Muscle layer of colon (tissue), 2 donors: ENCODE data around the gene MRPS15.
"Not testable (repeated sequence)": the region's sequence is repeated elsewhere in the genome, so short reads cannot be mapped to it uniquely, and the experiment has no call there.

Experiments used
- H3K27ac ChIP-seq: one replicate; pipeline ENCODE4 v1.7.0; 2013; ENCODE audit warnings: low read depth, mild to moderate bottlenecking, low read length, moderate library complexity
- H3K27me3 ChIP-seq, 2 donors: one replicate each; pipeline ENCODE4 v1.7.0; 2013; ENCODE audit warnings: low read length in 2 of 2, mild to moderate bottlenecking in 2 of 2; ENCODE audit not compliant: insufficient read depth in 2 of 2, control insufficient read depth in 1 of 2
- H3K36me3 ChIP-seq: one replicate; pipeline ENCODE4 v1.7.0; 2013; ENCODE audit warnings: mild to moderate bottlenecking, low read length; ENCODE audit not compliant: insufficient read depth
- H3K4me1 ChIP-seq: one replicate; pipeline ENCODE4 v1.7.0; 2013; ENCODE audit warnings: mild to moderate bottlenecking, low read length; ENCODE audit not compliant: insufficient read depth
- H3K4me3 ChIP-seq, 2 donors: one replicate each; pipeline ENCODE4 v1.7.0; 2013; ENCODE audit warnings: low read length in 2 of 2, low read depth in 1 of 2, mild to moderate bottlenecking in 1 of 2, moderate library complexity in 1 of 2
- H3K9ac ChIP-seq: one replicate; pipeline ENCODE4 v1.7.0; 2013; ENCODE audit warnings: low read length
- H3K9me3 ChIP-seq: one replicate; pipeline ENCODE4 v1.7.0; 2013; ENCODE audit warnings: mild to moderate bottlenecking, low read length
- donor health status: abdominal sarcoma.
- donor health status: Adenocarcinoma of cecum.

Gene MRPS15

GRCh38 chr1:36481771-36482723, 17.9 kb upstream of the MRPS15 start:
- Histone ChIP-seq H3K4me3 (no peak overlapping the region), H3K4me1 (no peaks in the 10 kb centered on the region), H3K27ac (no peak overlapping the region), H3K27me3 (no peaks in the 10 kb centered on the region), H3K9ac (no peak overlapping the region), H3K36me3 (no peaks in the 10 kb centered on the region), H3K9me3 (no peaks in the 10 kb centered on the region)

GRCh38 chr1:36481091-36481490, 16.9 kb upstream of the MRPS15 start:
- Histone ChIP-seq H3K4me1 (no peaks in the 10 kb centered on the region), H3K9ac (no peak overlapping the region), H3K27ac (no peak overlapping the region), H3K36me3 (no peaks in the 10 kb centered on the region), H3K27me3 (no peaks in the 10 kb centered on the region), H3K9me3 (no peaks in the 10 kb centered on the region), H3K4me3 (no peak overlapping the region)

DNA sequence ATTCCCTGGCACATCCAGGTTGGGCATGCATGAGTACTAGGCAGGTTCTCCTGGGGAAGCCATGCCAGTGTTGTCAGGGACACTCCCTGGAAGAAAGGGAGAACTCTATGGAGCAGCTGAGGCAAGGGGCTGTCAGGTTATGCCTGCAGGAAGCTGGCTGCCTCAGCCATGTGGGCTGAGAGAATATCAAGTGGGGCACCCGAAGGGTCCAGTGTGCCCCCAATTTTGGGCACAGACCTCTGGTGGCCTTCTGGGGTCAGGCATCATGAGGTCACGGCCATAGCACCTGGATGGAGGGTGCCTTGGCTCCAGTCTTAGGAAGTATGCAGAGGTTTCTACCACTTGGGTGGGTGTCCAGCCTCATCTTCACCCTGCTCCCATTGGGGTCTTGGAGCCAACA, 16.0 kb upstream of the MRPS15 start:
- Histone ChIP-seq H3K4me3 (no peak overlapping the region), H3K36me3 (no peaks in the 10 kb centered on the region)

DNA sequence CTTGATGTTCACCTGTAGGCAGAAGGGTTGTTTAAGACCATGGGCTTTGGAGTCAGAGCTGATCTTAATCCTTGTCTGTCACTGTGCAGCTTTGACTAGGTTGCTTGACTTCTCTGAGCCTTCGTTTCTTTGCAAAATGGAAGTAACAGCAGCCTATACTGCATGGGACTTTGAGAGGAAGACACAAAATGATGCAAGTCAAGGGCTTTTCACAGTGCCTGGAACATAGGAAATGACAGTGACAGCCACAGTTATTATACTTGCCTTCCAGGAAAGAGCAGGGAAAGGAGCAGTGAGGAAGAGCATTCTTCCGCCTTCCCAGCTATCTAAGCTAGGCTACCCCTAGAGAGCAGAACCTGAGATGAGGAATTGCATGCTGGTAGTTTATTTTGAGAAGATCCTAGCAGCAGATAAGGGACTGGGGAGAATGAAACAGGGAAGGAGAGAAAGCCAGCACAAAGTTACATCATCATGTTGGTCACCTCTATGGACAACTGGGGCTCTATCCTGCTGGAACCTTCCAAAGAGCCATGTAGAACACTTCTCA, 15.4 kb upstream of the MRPS15 start:
- no peak overlapping the region for H3K27ac ChIP-seq
- no peaks in the 10 kb centered on the region for H3K27me3 ChIP-seq
- H3K4me1 ChIP-seq, result no peaks in the 10 kb centered on the region
- no peaks in the 10 kb centered on the region for H3K9me3 ChIP-seq
- no peak overlapping the region for H3K4me3 ChIP-seq
- no peaks in the 10 kb centered on the region for H3K36me3 ChIP-seq
- no peak overlapping the region for H3K9ac ChIP-seq

More for the DNA sequence above, 16.0 kb upstream of the MRPS15 start:
- Histone ChIP-seq H3K9me3 (no peaks in the 10 kb centered on the region), H3K9ac (no peak overlapping the region), H3K27me3 (no peaks in the 10 kb centered on the region), H3K27ac (no peak overlapping the region), H3K4me1 (no peaks in the 10 kb centered on the region)

DNA sequence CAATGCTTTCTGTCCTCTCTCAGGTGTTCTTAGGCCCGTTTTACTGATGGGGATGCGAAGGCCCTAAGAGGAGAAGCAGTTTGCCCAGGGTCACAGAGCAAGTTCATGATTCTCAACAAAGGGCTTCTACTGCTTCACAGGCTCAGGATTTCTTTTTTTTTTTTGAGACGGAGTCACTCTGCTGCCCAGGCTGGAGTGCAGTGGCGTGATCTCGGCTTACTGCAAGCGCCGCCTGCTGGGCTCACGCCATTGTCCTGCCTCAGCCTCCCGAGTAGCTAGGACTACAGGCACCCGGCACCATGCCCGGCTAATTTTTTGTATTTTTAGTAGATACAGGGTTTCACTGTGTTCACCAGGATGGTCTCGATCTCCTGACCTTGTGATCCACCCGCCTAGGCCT, 13.4 kb upstream of the MRPS15 start:
- H3K36me3 ChIP-seq, H3K9me3 ChIP-seq, H3K9ac ChIP-seq, H3K27ac ChIP-seq, H3K4me3 ChIP-seq, H3K27me3 ChIP-seq, H3K4me1 ChIP-seq: not testable (repeated sequence)

- H3K4me1 ChIP-seq, result no peaks in the 10 kb centered on the region
- no peak overlapping the region for H3K4me3 ChIP-seq
- H3K9ac ChIP-seq, result no peak overlapping the region
- no peaks in the 10 kb centered on the region for H3K27me3 ChIP-seq
- no peaks in the 10 kb centered on the region for H3K9me3 ChIP-seq
- H3K27ac ChIP-seq, result no peak overlapping the region
- H3K36me3 ChIP-seq, result no peaks in the 10 kb centered on the region
These were observed 12.8 kb upstream of the MRPS15 start for GRCh38 chr1:36476945-36477344.

DNA sequence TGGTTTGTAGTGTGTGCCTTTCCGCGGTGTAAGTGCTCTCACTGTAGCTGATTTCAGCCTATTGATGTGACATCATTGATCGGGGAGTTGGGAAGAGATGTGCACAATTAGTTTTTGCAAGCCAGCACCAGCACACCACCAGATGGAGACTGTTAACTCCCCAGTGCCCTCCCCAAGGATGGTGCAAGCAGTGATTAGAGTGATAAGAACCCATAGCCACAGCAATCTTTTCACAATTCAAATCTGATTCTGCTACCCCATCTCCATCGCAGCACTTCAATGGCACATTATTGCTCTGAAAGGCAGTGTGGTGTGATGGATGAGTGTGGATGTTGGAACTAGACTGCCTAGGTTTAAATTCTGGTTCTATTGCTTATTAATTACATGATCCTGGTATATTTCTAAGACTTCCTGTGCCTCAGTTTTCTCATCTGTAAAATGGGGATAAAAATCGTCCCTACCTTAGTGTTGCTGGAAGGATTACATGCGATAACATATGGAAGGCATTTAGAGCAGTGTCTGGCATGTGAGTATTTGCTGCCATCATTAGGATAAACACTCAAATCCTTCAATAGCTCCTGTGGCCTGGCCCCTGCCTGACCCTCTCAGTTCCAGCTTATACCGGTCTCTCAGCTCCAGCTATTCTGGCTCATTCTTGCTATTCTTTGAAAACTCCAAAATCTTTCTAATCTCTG, 11.9 kb upstream of the MRPS15 start:
- Histone ChIP-seq H3K27me3 (no peaks in the 10 kb centered on the region), H3K36me3 (no peaks in the 10 kb centered on the region), H3K27ac (no peak overlapping the region), H3K4me3 (no peak overlapping the region), H3K9me3 (no peaks in the 10 kb centered on the region), H3K4me1 (no peaks in the 10 kb centered on the region), H3K9ac (no peak overlapping the region)

- no peaks in the 10 kb centered on the region for H3K4me1 ChIP-seq
- no peak overlapping the region for H3K27ac ChIP-seq
These were observed 11.2 kb upstream of the MRPS15 start for GRCh38 chr1:36475341-36475740.

DNA sequence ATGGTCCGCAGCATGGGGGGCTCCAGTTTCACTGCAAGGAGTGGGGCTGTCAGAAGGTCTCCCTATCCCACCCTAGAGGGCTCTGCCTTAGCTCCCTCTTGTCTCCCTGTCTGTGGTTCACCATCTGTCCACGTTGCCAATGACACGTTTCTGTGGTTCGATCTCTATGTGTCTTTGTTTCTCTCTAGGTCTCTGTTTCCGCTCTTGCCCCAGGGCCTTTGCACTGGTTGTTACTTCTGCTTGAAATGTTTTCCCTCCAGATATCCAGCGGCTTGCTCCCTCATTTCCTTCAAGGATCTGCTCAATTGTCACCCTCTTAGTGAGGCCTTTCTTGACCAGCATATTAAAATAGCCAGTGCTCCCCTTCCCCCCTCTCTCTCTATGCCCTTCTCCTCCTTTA, 8.5 kb upstream of the MRPS15 start:
- H3K4me1 ChIP-seq, result no peaks in the 10 kb centered on the region
- no peak overlapping the region for H3K9ac ChIP-seq
- no peak overlapping the region for H3K4me3 ChIP-seq
- H3K27ac ChIP-seq, result no peak overlapping the region
- H3K9me3 ChIP-seq, result no peaks in the 10 kb centered on the region
- no peaks in the 10 kb centered on the region for H3K27me3 ChIP-seq
- H3K36me3 ChIP-seq, result no peaks in the 10 kb centered on the region

More at GRCh38 chr1:36475341-36475740, 11.2 kb upstream of the MRPS15 start:
- Histone ChIP-seq H3K4me3 (no peak overlapping the region), H3K9ac (no peak overlapping the region), H3K36me3 (no peaks in the 10 kb centered on the region), H3K9me3 (no peaks in the 10 kb centered on the region), H3K27me3 (no peaks in the 10 kb centered on the region)

DNA sequence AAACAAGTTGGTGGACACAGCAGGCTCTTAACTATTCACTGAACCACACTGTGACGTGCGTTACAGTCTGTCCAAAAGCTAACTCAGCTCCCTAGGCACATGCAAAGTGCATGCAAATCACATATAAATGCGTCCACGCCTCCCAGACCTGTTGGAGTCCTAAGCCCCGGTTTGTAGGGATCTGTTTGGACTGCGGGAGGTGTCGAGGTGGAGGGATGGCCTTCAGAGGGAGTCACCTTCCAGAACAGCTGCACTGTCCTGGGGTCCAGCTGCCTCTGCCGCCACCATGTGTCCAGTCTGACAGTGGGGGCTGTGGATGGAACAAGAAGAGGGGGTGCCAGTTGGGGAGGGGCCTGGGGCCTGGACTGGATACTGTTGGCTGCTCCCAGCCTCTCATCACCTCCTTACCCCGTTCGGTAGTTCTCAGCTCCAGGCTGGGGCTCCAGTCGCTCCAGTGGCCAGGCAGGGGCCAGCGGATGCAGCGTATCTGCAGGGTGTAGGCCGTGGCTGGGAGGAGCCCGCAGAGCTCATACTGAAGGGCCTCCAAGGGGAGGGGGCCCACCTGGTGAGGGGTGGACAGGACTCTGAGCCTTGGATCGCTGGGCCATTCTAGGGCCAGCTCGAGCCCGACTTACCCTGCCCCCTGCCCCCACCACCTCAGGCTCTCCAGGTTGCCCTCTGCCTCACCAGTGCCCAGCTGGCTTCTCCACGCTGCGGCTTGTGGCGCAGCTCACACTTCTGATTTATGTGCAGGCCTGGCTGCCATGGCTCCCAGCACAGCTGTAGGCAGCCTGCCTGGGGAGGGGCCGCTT, 7.9 kb upstream of the MRPS15 start:
- H3K4me3 ChIP-seq, result no peak overlapping the region
- no peak overlapping the region for H3K27ac ChIP-seq
- no peaks in the 10 kb centered on the region for H3K9me3 ChIP-seq
- no peak overlapping the region for H3K9ac ChIP-seq
- no peaks in the 10 kb centered on the region for H3K27me3 ChIP-seq
- H3K36me3 ChIP-seq, result no peaks in the 10 kb centered on the region
- H3K4me1 ChIP-seq, result no peaks in the 10 kb centered on the region

GRCh38 chr1:36469163-36469562, 5.0 kb upstream of the MRPS15 start:
- Histone ChIP-seq H3K27ac (no peak overlapping the region), H3K36me3 (no peaks in the 10 kb centered on the region), H3K9ac (no peak overlapping the region), H3K4me1 (peaks cover 9% of the 10 kb centered on the region), H3K27me3 (no peaks in the 10 kb centered on the region), H3K9me3 (no peaks in the 10 kb centered on the region), H3K4me3 (no peak overlapping the region)
